ENCODE data around the gene ODAD2.

- TF ChIP-seq, protein P1, sequence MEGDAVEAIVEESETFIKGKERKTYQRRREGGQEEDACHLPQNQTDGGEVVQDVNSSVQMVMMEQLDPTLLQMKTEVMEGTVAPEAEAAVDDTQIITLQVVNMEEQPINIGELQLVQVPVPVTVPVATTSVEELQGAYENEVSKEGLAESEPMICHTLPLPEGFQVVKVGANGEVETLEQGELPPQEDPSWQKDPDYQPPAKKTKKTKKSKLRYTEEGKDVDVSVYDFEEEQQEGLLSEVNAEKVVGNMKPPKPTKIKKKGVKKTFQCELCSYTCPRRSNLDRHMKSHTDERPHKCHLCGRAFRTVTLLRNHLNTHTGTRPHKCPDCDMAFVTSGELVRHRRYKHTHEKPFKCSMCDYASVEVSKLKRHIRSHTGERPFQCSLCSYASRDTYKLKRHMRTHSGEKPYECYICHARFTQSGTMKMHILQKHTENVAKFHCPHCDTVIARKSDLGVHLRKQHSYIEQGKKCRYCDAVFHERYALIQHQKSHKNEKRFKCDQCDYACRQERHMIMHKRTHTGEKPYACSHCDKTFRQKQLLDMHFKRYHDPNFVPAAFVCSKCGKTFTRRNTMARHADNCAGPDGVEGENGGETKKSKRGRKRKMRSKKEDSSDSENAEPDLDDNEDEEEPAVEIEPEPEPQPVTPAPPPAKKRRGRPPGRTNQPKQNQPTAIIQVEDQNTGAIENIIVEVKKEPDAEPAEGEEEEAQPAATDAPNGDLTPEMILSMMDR (IDR thresholded peaks at IDR 0.05) = no peak
- no peak for TF ChIP-seq POLR2A (IDR thresholded peaks at IDR 0.05)
These were observed 199.8 kb downstream of the ODAD2 start for GRCh38 chr10:27799046-27799445.
